Measurements from ENCODE around the gene TECPR2.

DNA sequence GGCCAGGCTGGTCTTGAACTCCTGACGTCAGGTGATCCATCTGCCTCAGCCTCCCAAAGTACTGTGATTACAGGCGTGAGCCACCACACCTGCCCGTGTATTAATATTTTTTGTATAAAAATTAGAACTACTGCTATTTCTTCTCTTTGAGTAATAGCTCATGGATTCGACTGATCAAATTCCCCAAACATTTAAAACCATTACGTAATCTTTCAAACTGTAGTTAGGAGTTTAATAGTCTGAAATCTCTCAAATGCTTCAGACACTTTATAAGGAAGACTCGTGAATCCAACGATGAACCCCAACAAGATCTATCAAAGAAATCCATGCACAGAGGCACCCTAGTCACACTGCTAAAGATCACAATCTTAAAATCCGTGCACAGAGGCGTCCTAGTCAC lies 16.1 kb downstream of the TECPR2 start:
- TF ChIP-seq, protein P1, sequence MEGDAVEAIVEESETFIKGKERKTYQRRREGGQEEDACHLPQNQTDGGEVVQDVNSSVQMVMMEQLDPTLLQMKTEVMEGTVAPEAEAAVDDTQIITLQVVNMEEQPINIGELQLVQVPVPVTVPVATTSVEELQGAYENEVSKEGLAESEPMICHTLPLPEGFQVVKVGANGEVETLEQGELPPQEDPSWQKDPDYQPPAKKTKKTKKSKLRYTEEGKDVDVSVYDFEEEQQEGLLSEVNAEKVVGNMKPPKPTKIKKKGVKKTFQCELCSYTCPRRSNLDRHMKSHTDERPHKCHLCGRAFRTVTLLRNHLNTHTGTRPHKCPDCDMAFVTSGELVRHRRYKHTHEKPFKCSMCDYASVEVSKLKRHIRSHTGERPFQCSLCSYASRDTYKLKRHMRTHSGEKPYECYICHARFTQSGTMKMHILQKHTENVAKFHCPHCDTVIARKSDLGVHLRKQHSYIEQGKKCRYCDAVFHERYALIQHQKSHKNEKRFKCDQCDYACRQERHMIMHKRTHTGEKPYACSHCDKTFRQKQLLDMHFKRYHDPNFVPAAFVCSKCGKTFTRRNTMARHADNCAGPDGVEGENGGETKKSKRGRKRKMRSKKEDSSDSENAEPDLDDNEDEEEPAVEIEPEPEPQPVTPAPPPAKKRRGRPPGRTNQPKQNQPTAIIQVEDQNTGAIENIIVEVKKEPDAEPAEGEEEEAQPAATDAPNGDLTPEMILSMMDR (IDR thresholded peaks at IDR 0.05) = no peak
- no peak for TF ChIP-seq POLR2AphosphoS5 (IDR thresholded peaks at IDR 0.05)
- no peak for TF ChIP-seq POLR2A (IDR thresholded peaks at IDR 0.05)

Measured in breast epithelium (tissue), 3 donors.